GM23338 (cell line): ENCODE data around the gene SNAPC1. TPM values are rescaled to one million over a fixed set of nuclear protein-coding genes. Genes with fewer than 3 reads are reported as not detected.
A peak's percentile ranks its signal among the peaks of the same experiment; 100 is the strongest.

Experiments used
- ATAC-seq: fragments of 200-7000 bp; cut with Tn5 transposase; 3 replicates; pipeline ENCODE4 v1.9.1; 2020
- DNase-seq: peaks from one replicate; pipeline ENCODE4 v3.0.0-alpha.2; 2015; ENCODE audit warnings: low spot score
- H2AFZ ChIP-seq: fragments of 200-600 bp; sonication (generic); 2 replicates; pipeline ENCODE4 v1.8.0; 2016; ENCODE audit warnings: antibody characterized with exemption, mild to moderate bottlenecking, moderate library complexity
- H3F3A ChIP-seq: fragments of 200-600 bp; sonication (generic); replicated peaks from 2 replicates; pipeline ENCODE4 v1.8.0; 2017; ENCODE audit warnings: antibody characterized with exemption, mixed run types, low read depth
- H3K27ac ChIP-seq: fragments of 200-600 bp; sonication (generic); 2 replicates; pipeline ENCODE4 v1.6.1; 2016; ENCODE audit warnings: low read depth
- H3K27me3 ChIP-seq: fragments of 200-600 bp; sonication (generic); 2 replicates; pipeline ENCODE4 v1.8.0; 2016; ENCODE audit warnings: mild to moderate bottlenecking, mixed run types, moderate library complexity; ENCODE audit not compliant: insufficient read depth
- H3K36me3 ChIP-seq: fragments of 200-600 bp; sonication (generic); 2 replicates; pipeline ENCODE4 v1.8.0; 2016; ENCODE audit warnings: mild to moderate bottlenecking; ENCODE audit not compliant: insufficient read depth
- H3K4me1 ChIP-seq: fragments of 200-600 bp; sonication (generic); 2 replicates; pipeline ENCODE4 v1.8.0; 2016; ENCODE audit warnings: mild to moderate bottlenecking, moderate library complexity; ENCODE audit not compliant: insufficient read depth
- H3K4me2 ChIP-seq: fragments of 200-600 bp; sonication (generic); 2 replicates; pipeline ENCODE4 v1.7.1; 2017; ENCODE audit warnings: mixed run types
- H3K4me3 ChIP-seq: fragments of 200-600 bp; sonication (generic); 2 replicates; pipeline ENCODE4 v1.6.1; 2016; ENCODE audit warnings: mixed run types
- H3K79me2 ChIP-seq: fragments of 200-600 bp; sonication (generic); replicated peaks from 2 replicates; pipeline ENCODE4 v1.8.0; 2017; ENCODE audit warnings: mild to moderate bottlenecking; ENCODE audit not compliant: insufficient read depth
- H3K9me2 ChIP-seq: fragments of 200-600 bp; sonication (generic); 2 replicates; pipeline ENCODE4 v1.8.0; 2017; ENCODE audit not compliant: insufficient read depth
- H4K20me1 ChIP-seq: fragments of 200-600 bp; sonication (generic); replicated peaks from 2 replicates; pipeline ENCODE4 v1.8.0; 2017; ENCODE audit warnings: mild to moderate bottlenecking; ENCODE audit not compliant: insufficient read depth
- H3K27ac Mint-ChIP-seq: 2 replicates; pipeline ENCODE4 v1.8.0; 2020; ENCODE audit warnings: inconsistent platforms, mild to moderate bottlenecking, moderate library complexity, mixed read lengths
- H3K27me3 Mint-ChIP-seq: 3 replicates; pipeline ENCODE4 v1.8.0; 2022; ENCODE audit warnings: low read depth, mild to moderate bottlenecking, moderate library complexity, mixed read lengths, inconsistent platforms; ENCODE audit not compliant: insufficient read depth, poor library complexity
- H3K36me3 Mint-ChIP-seq: 3 replicates; pipeline ENCODE4 v1.8.0; 2021; ENCODE audit warnings: low read depth, mild to moderate bottlenecking, inconsistent platforms, moderate library complexity, mixed read lengths
- H3K4me1 Mint-ChIP-seq: 3 replicates; pipeline ENCODE4 v1.8.0; 2020; ENCODE audit warnings: mild to moderate bottlenecking, inconsistent platforms, mixed read lengths
- H3K4me3 Mint-ChIP-seq: 3 replicates; pipeline ENCODE4 v1.8.0; 2021; ENCODE audit warnings: moderate library complexity, mild to moderate bottlenecking, inconsistent platforms, mixed read lengths
- H3K9me3 Mint-ChIP-seq: 3 replicates; pipeline ENCODE4 v1.8.0; 2020; ENCODE audit warnings: moderate library complexity, mild to moderate bottlenecking, inconsistent platforms, mixed read lengths
- CREB1 ChIP-seq: fragments of 250-450 bp; sonication (Bioruptor Pico); IDR thresholded peaks from 2 replicates; pipeline ENCODE4 v1.5.0; 2020; ENCODE audit warnings: low read depth, mild to moderate bottlenecking, moderate library complexity
- ETS1 ChIP-seq: IDR thresholded peaks from 2 replicates; pipeline ENCODE4 v1.6.1; 2016; ENCODE audit warnings: antibody characterized with exemption
- EZH2 ChIP-seq: fragments of 200-600 bp; sonication (generic); IDR thresholded peaks from one replicate; pipeline ENCODE4 v1.8.0; 2017; ENCODE audit warnings: antibody characterized with exemption, mild to moderate bottlenecking, low read depth; ENCODE audit not compliant: unreplicated experiment
- EZH2phosphoT487 ChIP-seq: fragments of 200-600 bp; sonication (generic); IDR thresholded peaks from one replicate; pipeline ENCODE4 v1.8.1; 2018; ENCODE audit warnings: antibody characterized with exemption; ENCODE audit not compliant: unreplicated experiment
- JUNB ChIP-seq: IDR thresholded peaks from one replicate; pipeline ENCODE4 v1.6.1; 2016; ENCODE audit warnings: antibody characterized with exemption; ENCODE audit not compliant: unreplicated experiment
- NANOG ChIP-seq: IDR thresholded peaks from 2 replicates; pipeline ENCODE4 v1.6.1; 2016; ENCODE audit warnings: antibody characterized with exemption, borderline replicate concordance
- STAT1 ChIP-seq: IDR thresholded peaks from one replicate; pipeline ENCODE4 v1.6.1; 2016; ENCODE audit warnings: antibody characterized with exemption; ENCODE audit not compliant: unreplicated experiment
- ZNF114 ChIP-seq: fragments of 250-450 bp; sonication (Bioruptor Pico); IDR thresholded peaks from 2 replicates; pipeline ENCODE4 v1.5.0; 2020; ENCODE audit warnings: mild to moderate bottlenecking, moderate library complexity
- ZNF331 ChIP-seq: fragments of 250-450 bp; sonication (Bioruptor Pico); IDR thresholded peaks from 2 replicates; pipeline ENCODE4 v1.5.0; 2020; ENCODE audit warnings: low read depth, mild to moderate bottlenecking, moderate library complexity
- polyA plus RNA-seq: library from polyadenylated mRNA; unstranded; fragments of >200 nt; fragmentation: Nextera tagmentation; extraction: Ambion mirVana; gene quantifications from 2 replicates; pipeline ENCODE4 v1.2.1, GENCODE V29; 2016
- total RNA-seq: library from RNA; depleted of rRNA; stranded (reverse); fragments of >200 nt; shearing (Covaris generic); gene quantifications from 2 replicates; pipeline ENCODE4 v1.2.3, GENCODE V29; 2014
- TF ChIP-seq, protein P1 (sequence below): IDR thresholded peaks from one replicate; pipeline ENCODE4 v1.6.1; 2018; ENCODE audit warnings: antibody characterized with exemption; ENCODE audit not compliant: unreplicated experiment
- TF ChIP-seq, protein P2 (sequence below), 2 experiments: fragments of 200-600 bp in 1 of 2; sonication (generic) in 1 of 2; conservative IDR thresholded peaks; 2 replicates each; pipeline versions ENCODE4 v1.5.1 to v1.6.1; 2016 to 2017; ENCODE audit warnings: antibody characterized with exemption in 2 of 2, low read depth in 2 of 2, mild to moderate bottlenecking in 2 of 2, moderate library complexity in 1 of 2

The SNAPC1 gene
- total and polyA plus RNA-seq, 2 experiments from 2014 or later: 14.8 to 33.4 TPM

GRCh38 chr14:61752626-61753025 is 9.6 kb upstream of the SNAPC1 start (continued):
- TF ChIP-seq, protein P1, sequence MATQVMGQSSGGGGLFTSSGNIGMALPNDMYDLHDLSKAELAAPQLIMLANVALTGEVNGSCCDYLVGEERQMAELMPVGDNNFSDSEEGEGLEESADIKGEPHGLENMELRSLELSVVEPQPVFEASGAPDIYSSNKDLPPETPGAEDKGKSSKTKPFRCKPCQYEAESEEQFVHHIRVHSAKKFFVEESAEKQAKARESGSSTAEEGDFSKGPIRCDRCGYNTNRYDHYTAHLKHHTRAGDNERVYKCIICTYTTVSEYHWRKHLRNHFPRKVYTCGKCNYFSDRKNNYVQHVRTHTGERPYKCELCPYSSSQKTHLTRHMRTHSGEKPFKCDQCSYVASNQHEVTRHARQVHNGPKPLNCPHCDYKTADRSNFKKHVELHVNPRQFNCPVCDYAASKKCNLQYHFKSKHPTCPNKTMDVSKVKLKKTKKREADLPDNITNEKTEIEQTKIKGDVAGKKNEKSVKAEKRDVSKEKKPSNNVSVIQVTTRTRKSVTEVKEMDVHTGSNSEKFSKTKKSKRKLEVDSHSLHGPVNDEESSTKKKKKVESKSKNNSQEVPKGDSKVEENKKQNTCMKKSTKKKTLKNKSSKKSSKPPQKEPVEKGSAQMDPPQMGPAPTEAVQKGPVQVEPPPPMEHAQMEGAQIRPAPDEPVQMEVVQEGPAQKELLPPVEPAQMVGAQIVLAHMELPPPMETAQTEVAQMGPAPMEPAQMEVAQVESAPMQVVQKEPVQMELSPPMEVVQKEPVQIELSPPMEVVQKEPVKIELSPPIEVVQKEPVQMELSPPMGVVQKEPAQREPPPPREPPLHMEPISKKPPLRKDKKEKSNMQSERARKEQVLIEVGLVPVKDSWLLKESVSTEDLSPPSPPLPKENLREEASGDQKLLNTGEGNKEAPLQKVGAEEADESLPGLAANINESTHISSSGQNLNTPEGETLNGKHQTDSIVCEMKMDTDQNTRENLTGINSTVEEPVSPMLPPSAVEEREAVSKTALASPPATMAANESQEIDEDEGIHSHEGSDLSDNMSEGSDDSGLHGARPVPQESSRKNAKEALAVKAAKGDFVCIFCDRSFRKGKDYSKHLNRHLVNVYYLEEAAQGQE: no peak
- TF ChIP-seq NANOG (no peak), JUNB (no peak), EZH2phosphoT487 (no peak), CREB1 (CRISPR knock-in tag) (no peak), ZNF331 (CRISPR knock-in tag) (no peak), STAT1 (no peak), ETS1 (no peak), ZNF114 (no peak), EZH2 (no peak)
- TF ChIP-seq, protein P2, sequence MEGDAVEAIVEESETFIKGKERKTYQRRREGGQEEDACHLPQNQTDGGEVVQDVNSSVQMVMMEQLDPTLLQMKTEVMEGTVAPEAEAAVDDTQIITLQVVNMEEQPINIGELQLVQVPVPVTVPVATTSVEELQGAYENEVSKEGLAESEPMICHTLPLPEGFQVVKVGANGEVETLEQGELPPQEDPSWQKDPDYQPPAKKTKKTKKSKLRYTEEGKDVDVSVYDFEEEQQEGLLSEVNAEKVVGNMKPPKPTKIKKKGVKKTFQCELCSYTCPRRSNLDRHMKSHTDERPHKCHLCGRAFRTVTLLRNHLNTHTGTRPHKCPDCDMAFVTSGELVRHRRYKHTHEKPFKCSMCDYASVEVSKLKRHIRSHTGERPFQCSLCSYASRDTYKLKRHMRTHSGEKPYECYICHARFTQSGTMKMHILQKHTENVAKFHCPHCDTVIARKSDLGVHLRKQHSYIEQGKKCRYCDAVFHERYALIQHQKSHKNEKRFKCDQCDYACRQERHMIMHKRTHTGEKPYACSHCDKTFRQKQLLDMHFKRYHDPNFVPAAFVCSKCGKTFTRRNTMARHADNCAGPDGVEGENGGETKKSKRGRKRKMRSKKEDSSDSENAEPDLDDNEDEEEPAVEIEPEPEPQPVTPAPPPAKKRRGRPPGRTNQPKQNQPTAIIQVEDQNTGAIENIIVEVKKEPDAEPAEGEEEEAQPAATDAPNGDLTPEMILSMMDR (conservative IDR thresholded peaks at IDR 0.05; ENCODE audit: low read depth in 2 of 2): no peak

- Mint-ChIP-seq H3K36me3 (0 out of 3 replicates have a peak, but pooled peaks cover 3% of the 10 kb centered on the region), H3K4me3 (no peak overlapping the region), H3K27me3 (peaks cover 13% of the 10 kb centered on the region), H3K9me3 (peaks cover 3% of the 10 kb centered on the region; the same call in 1 of the 3 replicates), H3K27ac (no peak overlapping the region), H3K4me1 (peaks cover 48% of the 10 kb centered on the region)
- ATAC-seq (peak; percentile 27), DNase-seq (peak; percentile 55)
- no peak overlapping the region for H3K4me2 ChIP-seq
- no peaks in the 10 kb centered on the region for H3F3A ChIP-seq
- H3K4me1 ChIP-seq: peaks cover 22% of the 10 kb centered on the region
- TF ChIP-seq, protein P2 (conservative IDR thresholded peaks at IDR 0.05; ENCODE audit: low read depth in 2 of 2): peak; percentile 21 to 38; a peak in 1 of 4 replicates
- TF ChIP-seq ETS1: no peak
- no peak overlapping the region for H2AFZ ChIP-seq
- no peaks in the 10 kb centered on the region for H3K27me3 ChIP-seq
- H3K27ac ChIP-seq: no peak overlapping the region
- no peak overlapping the region for H3K4me3 ChIP-seq
- H4K20me1 ChIP-seq: 0 out of 2 replicates have a peak, but pooled peaks cover 2% of the 10 kb centered on the region
- no peaks in the 10 kb centered on the region for H3K79me2 ChIP-seq
- peaks cover 6% of the 10 kb centered on the region; the same call in 1 of the 2 replicates for H3K9me2 ChIP-seq
- H3K36me3 ChIP-seq: no peaks in the 10 kb centered on the region
Measured at GRCh38 chr14:61753631-61754030, 8.6 kb upstream of the SNAPC1 start.
